ENCODE measurements around the gene C4BPB.
A peak's percentile ranks its signal among the peaks of the same experiment; 100 is the strongest.

The C4BPB gene

GRCh38 chr1:207069858-207070506, 18.7 kb upstream of the C4BPB start:
- TF ChIP-seq POLR2A (IDR thresholded peaks at IDR 0.05; ENCODE audit: low read depth, low read length): no peak
- no peak for FAIRE-seq
- DNase-seq (ENCODE audit: insufficient read length, low spot score): no peak

GRCh38 chr1:207070811-207071210, 17.8 kb upstream of the C4BPB start:
- FAIRE-seq (no peak), DNase-seq (ENCODE audit: insufficient read length, low spot score) (no peak)
- no peak for TF ChIP-seq POLR2A (IDR thresholded peaks at IDR 0.05; ENCODE audit: low read depth, low read length)

GRCh38 chr1:207071426-207071825, 17.2 kb upstream of the C4BPB start:
- DNase-seq (ENCODE audit: insufficient read length, low spot score): no peak
- TF ChIP-seq POLR2A (IDR thresholded peaks at IDR 0.05; ENCODE audit: low read depth, low read length): no peak
- FAIRE-seq: no peak

GRCh38 chr1:207072233-207072632, 16.4 kb upstream of the C4BPB start:
- TF ChIP-seq POLR2A (IDR thresholded peaks at IDR 0.05; ENCODE audit: low read depth, low read length): no peak
- no peak for DNase-seq (ENCODE audit: insufficient read length, low spot score)
- FAIRE-seq: no peak

- no peak for FAIRE-seq
- TF ChIP-seq POLR2A (IDR thresholded peaks at IDR 0.05; ENCODE audit: low read depth, low read length): no peak
- DNase-seq (ENCODE audit: insufficient read length, low spot score): no peak
Observed at GRCh38 chr1:207073906-207074820, 14.5 kb upstream of the C4BPB start.

- FAIRE-seq: no peak
- no peak for DNase-seq (ENCODE audit: insufficient read length, low spot score)
- no peak for TF ChIP-seq POLR2A (IDR thresholded peaks at IDR 0.05; ENCODE audit: low read depth, low read length)
Observed at GRCh38 chr1:207076181-207076955, 12.3 kb upstream of the C4BPB start.

- no peak for TF ChIP-seq POLR2A (IDR thresholded peaks at IDR 0.05; ENCODE audit: low read depth, low read length)
- FAIRE-seq (no peak), DNase-seq (ENCODE audit: insufficient read length, low spot score) (no peak)
Observed at GRCh38 chr1:207077012-207077411, 11.6 kb upstream of the C4BPB start.

- FAIRE-seq (peak; percentile 86), DNase-seq (ENCODE audit: insufficient read length, low spot score) (peak; percentile 30)
- TF ChIP-seq POLR2A (IDR thresholded peaks at IDR 0.05; ENCODE audit: low read depth, low read length): no peak
Observed at GRCh38 chr1:207077470-207078377, 10.9 kb upstream of the C4BPB start.

- DNase-seq (ENCODE audit: insufficient read length, low spot score): no peak
- TF ChIP-seq POLR2A (IDR thresholded peaks at IDR 0.05; ENCODE audit: low read depth, low read length): no peak
- no peak for FAIRE-seq
Observed at GRCh38 chr1:207078578-207079132, 10.0 kb upstream of the C4BPB start.

GRCh38 chr1:207079706-207080241, 8.9 kb upstream of the C4BPB start:
- TF ChIP-seq POLR2A (IDR thresholded peaks at IDR 0.05; ENCODE audit: low read depth, low read length): no peak
- DNase-seq (ENCODE audit: insufficient read length, low spot score) (no peak), FAIRE-seq (no peak)

- no peak for TF ChIP-seq POLR2A (IDR thresholded peaks at IDR 0.05; ENCODE audit: low read depth, low read length)
- DNase-seq (ENCODE audit: insufficient read length, low spot score) (no peak), FAIRE-seq (no peak)
Observed at GRCh38 chr1:207081088-207081487, 7.6 kb upstream of the C4BPB start.

GRCh38 chr1:207081806-207082205, 6.9 kb upstream of the C4BPB start:
- FAIRE-seq (no peak), DNase-seq (ENCODE audit: insufficient read length, low spot score) (no peak)
- no peak for TF ChIP-seq POLR2A (IDR thresholded peaks at IDR 0.05; ENCODE audit: low read depth, low read length)

- no peak for TF ChIP-seq POLR2A (IDR thresholded peaks at IDR 0.05; ENCODE audit: low read depth, low read length)
- DNase-seq (ENCODE audit: insufficient read length, low spot score) (no peak), FAIRE-seq (no peak)
Observed at GRCh38 chr1:207084232-207084631, 4.4 kb upstream of the C4BPB start.

All from H54 (cell line).